D721Med (cell line): ENCODE data around the gene FKTN.
"Not testable (repeated sequence)": the region's sequence is repeated elsewhere in the genome, so short reads cannot be mapped to it uniquely, and the experiment has no call there.

Experiments used
- DNase-seq: peaks from one replicate; pipeline ENCODE4 v3.0.0; 2011; ENCODE audit warnings: low spot score; ENCODE audit not compliant: insufficient read length
- FAIRE-seq: peaks from 2 replicates; lab custom pipeline; 2011; peaks lifted over from hg19 to GRCh38; lab: Jason Lieb, UNC
- CTCF ChIP-seq: IDR thresholded peaks from 2 replicates; pipeline ENCODE4 v1.5.1; 2012; ENCODE audit warnings: mild to moderate bottlenecking, control low read depth; ENCODE audit not compliant: insufficient read depth; ENCODE audit errors: missing control alignments

FKTN gene

GRCh38 chr9:105557804-105558610, at the start of gene FKTN:
Gene FKTN (plus strand): TSS chr9:105558131. CDS start chr9:105575033, 16,902 bp downstream.
- no peak for TF ChIP-seq CTCF
- peak; percentile 69 for DNase-seq
- no peak for FAIRE-seq

- TF ChIP-seq CTCF, result no peak
- FAIRE-seq (no peak), DNase-seq (no peak)
Measured at GRCh38 chr9:105508530-105508929, 49.4 kb upstream of the FKTN start.

- DNase-seq (no peak), FAIRE-seq (no peak)
- TF ChIP-seq CTCF, result no peak
Measured at GRCh38 chr9:105510024-105510423, 47.9 kb upstream of the FKTN start.

- TF ChIP-seq CTCF, result no peak
- FAIRE-seq (no peak), DNase-seq (no peak)
Measured at GRCh38 chr9:105511446-105511845, 46.5 kb upstream of the FKTN start.

GRCh38 chr9:105515811-105516413, 42.0 kb upstream of the FKTN start:
- FAIRE-seq, result no peak
- TF ChIP-seq CTCF, result no peak
- no peak for DNase-seq

- DNase-seq, FAIRE-seq: not testable (repeated sequence)
Measured at GRCh38 chr9:105519710-105520369, 38.1 kb upstream of the FKTN start.

GRCh38 chr9:105520992-105521391, 36.9 kb upstream of the FKTN start:
- not testable (repeated sequence) for DNase-seq
- FAIRE-seq, result peak; percentile 80

GRCh38 chr9:105522618-105523385, 35.1 kb upstream of the FKTN start:
- FAIRE-seq, DNase-seq: not testable (repeated sequence)
